CD14-positive monocyte (primary cell): ENCODE results near the gene EML3. TPM values are rescaled to one million over a fixed set of nuclear protein-coding genes. Genes with fewer than 3 reads are reported as not detected.
A peak's percentile ranks its signal among the peaks of the same experiment; 100 is the strongest.

Source experiments
- DNase-seq, 3 donors: peaks; one replicate each; pipeline ENCODE4 v3.0.0-alpha.2; 2011 to 2022
- H2AFZ ChIP-seq: 2 replicates; pipeline ENCODE4 v1.6.0; 2012; ENCODE audit warnings: mild to moderate bottlenecking, low read depth, low read length, inconsistent platforms; ENCODE audit not compliant: insufficient read depth, poor library complexity, severe bottlenecking
- H3K27ac ChIP-seq, 2 donors: 1 replicate in 1 of 2; 2 replicates in 1 of 2; pipeline ENCODE4 v1.5.1; 2012 to 2013; ENCODE audit warnings: low read length in 2 of 2, control low read depth in 1 of 2, inconsistent platforms in 1 of 2, low read depth in 1 of 2, mild to moderate bottlenecking in 1 of 2
- H3K27me3 ChIP-seq, 2 donors: one replicate each; pipeline versions ENCODE4 v1.6.0 to v1.6.1; 2011 to 2013; ENCODE audit warnings: low read length in 2 of 2; ENCODE audit not compliant: control insufficient read depth in 2 of 2, insufficient read depth in 2 of 2
- H3K36me3 ChIP-seq, 2 donors: replicated peaks in 1 of 2; 1 replicate in 1 of 2; 2 replicates in 1 of 2; pipeline versions ENCODE4 v1.5.1 to v1.6.1; 2012 to 2013; ENCODE audit warnings: low read length in 2 of 2, control low read depth in 1 of 2, inconsistent platforms in 1 of 2, mild to moderate bottlenecking in 1 of 2; ENCODE audit not compliant: insufficient read depth in 2 of 2, control insufficient read depth in 1 of 2
- H3K4me1 ChIP-seq, 2 donors: 1 replicate in 1 of 2; 2 replicates in 1 of 2; pipeline versions ENCODE4 v1.5.1 to v1.6.1; 2012 to 2013; ENCODE audit warnings: low read length in 2 of 2, control low read depth in 1 of 2, inconsistent platforms in 1 of 2, mild to moderate bottlenecking in 1 of 2, moderate library complexity in 1 of 2; ENCODE audit not compliant: insufficient read depth in 2 of 2, control insufficient read depth in 1 of 2
- H3K4me2 ChIP-seq: replicated peaks from 2 replicates; pipeline ENCODE3; 2012; ENCODE audit warnings: low read length, moderate library complexity, mild to moderate bottlenecking; ENCODE audit not compliant: poor library complexity, severe bottlenecking; ENCODE audit errors: extremely low read depth
- H3K4me3 ChIP-seq, 3 experiments: fragments of 200-600 bp in 1 of 3; sonication (generic) in 1 of 3; replicated peaks in 1 of 3; 1 replicate in 2 of 3; 2 replicates in 1 of 3; pipeline ENCODE4 v1.5.1; 2011 to 2013; ENCODE audit warnings: low read length in 3 of 3, mild to moderate bottlenecking in 3 of 3, control low read depth in 2 of 3, low read depth in 2 of 3, inconsistent platforms in 1 of 3, moderate library complexity in 1 of 3
- H3K79me2 ChIP-seq: 2 replicates; pipeline ENCODE4 v1.6.0; 2012; ENCODE audit warnings: mild to moderate bottlenecking, control low read depth, inconsistent platforms, low read length, moderate library complexity; ENCODE audit not compliant: insufficient read depth
- H3K9ac ChIP-seq: 2 replicates; pipeline ENCODE4 v1.6.0; 2017; ENCODE audit warnings: low read length, mild to moderate bottlenecking; ENCODE audit not compliant: insufficient read depth, poor library complexity, severe bottlenecking
- H3K9me3 ChIP-seq, 2 donors: replicated peaks in 1 of 2; 1 replicate in 1 of 2; 2 replicates in 1 of 2; pipeline versions ENCODE4 v1.5.1 to v1.6.1; 2012 to 2013; ENCODE audit warnings: low read length in 2 of 2, control low read depth in 1 of 2; ENCODE audit not compliant: control insufficient read depth in 1 of 2, insufficient read depth in 1 of 2
- H4K20me1 ChIP-seq: 2 replicates; pipeline ENCODE4 v1.6.0; 2012; ENCODE audit warnings: mild to moderate bottlenecking, low read length, control low read depth, moderate library complexity; ENCODE audit not compliant: insufficient read depth
- H3K27ac Mint-ChIP-seq, 7 donors: one replicate each; pipeline ENCODE4 v1.8.0; 2020; ENCODE audit warnings: mild to moderate bottlenecking in 7 of 7, mixed read lengths in 7 of 7, moderate library complexity in 6 of 7, inconsistent platforms in 2 of 7
- H3K27me3 Mint-ChIP-seq, 3 donors: one replicate each; pipeline ENCODE4 v1.8.0; 2021 to 2022; ENCODE audit warnings: low read depth in 3 of 3, mild to moderate bottlenecking in 3 of 3, mixed read lengths in 3 of 3, moderate library complexity in 3 of 3, inconsistent platforms in 1 of 3
- H3K36me3 Mint-ChIP-seq, 2 donors: one replicate each; pipeline ENCODE4 v1.8.0; 2020; ENCODE audit warnings: mixed read lengths in 2 of 2, inconsistent platforms in 1 of 2, mild to moderate bottlenecking in 1 of 2
- H3K4me1 Mint-ChIP-seq: one replicate; pipeline ENCODE4 v1.8.0; 2020; ENCODE audit warnings: mild to moderate bottlenecking, mixed read lengths
- H3K4me3 Mint-ChIP-seq, 2 donors: one replicate each; pipeline ENCODE4 v1.8.0; 2020; ENCODE audit warnings: mild to moderate bottlenecking in 2 of 2, mixed read lengths in 2 of 2, moderate library complexity in 1 of 2
- H3K9me3 Mint-ChIP-seq, 7 donors: one replicate each; pipeline ENCODE4 v1.8.0; 2020 to 2022; ENCODE audit warnings: mixed read lengths in 7 of 7, mild to moderate bottlenecking in 6 of 7, moderate library complexity in 6 of 7, inconsistent platforms in 2 of 7
- CTCF ChIP-seq: fragments of 200-600 bp; IDR thresholded peaks from one replicate; pipeline ENCODE4 v1.8.0; 2022; ENCODE audit warnings: antibody characterized with exemption, mild to moderate bottlenecking
- WGBS: methylation state at CpG from one replicate; pipeline ENCODE4 v1.1.5; 2013; ENCODE audit warnings: missing lambda C conversion rate; ENCODE audit not compliant: insufficient coverage; 5-methylcytosine and 5-hydroxymethylcytosine counted together
- intact Hi-C, 2 donors: fragments of 100-400 bp; cut with micrococcal nuclease; formaldehyde crosslinking; loops; one replicate each; pipeline versions ENCODE4 v1.15.0 to v1.15.1; 2023
- polyA minus RNA-seq: library from RNA; depleted of rRNA, polyadenylated mRNA; stranded (reverse); fragments of >200 nt; gene quantifications from 2 replicates; pipeline ENCODE4 v1.2.3, GENCODE V29; 2012
- polyA plus RNA-seq, 3 donors: library from polyadenylated mRNA; depleted of rRNA in 1 of 3; unstranded in 2 of 3; stranded (reverse) in 1 of 3; fragments of 300-500 nt in 2 of 3; fragments of >200 nt in 1 of 3; fragmentation: Illumina TruSeq in 2 of 3; gene quantifications; 1 replicate in 2 of 3; 2 replicates in 1 of 3; pipeline ENCODE4 v1.2.3, GENCODE V29; 2012 to 2021
- total RNA-seq, 12 experiments: library from RNA in 1 of 12; stranded (reverse) in 1 of 12; fragments of 120-200 nt in 1 of 12; gene quantifications; one replicate each; pipeline ENCODE4 v1.2.4 and lab custom pipeline; 2013 to 2026; ENCODE audit warnings: mixed read lengths in 6 of 12, inconsistent platforms in 1 of 12

The EML3 gene
- 31.1 TPM for total RNA-seq (2013)
- 100 to 1,000 TPM in 1 of 3 donors, 10 to 100 TPM in 1, 1 to 10 TPM in 1; 7.2 to 131 (median 10.6) TPM for polyA plus RNA-seq
- 20.6 and 26.5 TPM in 2 replicates for polyA minus RNA-seq
- 20.8 to 78.7 (median 47.6) reads per million in 11 experiments for total RNA-seq (lab: John Stamatoyannopoulos, UW)

DNA sequence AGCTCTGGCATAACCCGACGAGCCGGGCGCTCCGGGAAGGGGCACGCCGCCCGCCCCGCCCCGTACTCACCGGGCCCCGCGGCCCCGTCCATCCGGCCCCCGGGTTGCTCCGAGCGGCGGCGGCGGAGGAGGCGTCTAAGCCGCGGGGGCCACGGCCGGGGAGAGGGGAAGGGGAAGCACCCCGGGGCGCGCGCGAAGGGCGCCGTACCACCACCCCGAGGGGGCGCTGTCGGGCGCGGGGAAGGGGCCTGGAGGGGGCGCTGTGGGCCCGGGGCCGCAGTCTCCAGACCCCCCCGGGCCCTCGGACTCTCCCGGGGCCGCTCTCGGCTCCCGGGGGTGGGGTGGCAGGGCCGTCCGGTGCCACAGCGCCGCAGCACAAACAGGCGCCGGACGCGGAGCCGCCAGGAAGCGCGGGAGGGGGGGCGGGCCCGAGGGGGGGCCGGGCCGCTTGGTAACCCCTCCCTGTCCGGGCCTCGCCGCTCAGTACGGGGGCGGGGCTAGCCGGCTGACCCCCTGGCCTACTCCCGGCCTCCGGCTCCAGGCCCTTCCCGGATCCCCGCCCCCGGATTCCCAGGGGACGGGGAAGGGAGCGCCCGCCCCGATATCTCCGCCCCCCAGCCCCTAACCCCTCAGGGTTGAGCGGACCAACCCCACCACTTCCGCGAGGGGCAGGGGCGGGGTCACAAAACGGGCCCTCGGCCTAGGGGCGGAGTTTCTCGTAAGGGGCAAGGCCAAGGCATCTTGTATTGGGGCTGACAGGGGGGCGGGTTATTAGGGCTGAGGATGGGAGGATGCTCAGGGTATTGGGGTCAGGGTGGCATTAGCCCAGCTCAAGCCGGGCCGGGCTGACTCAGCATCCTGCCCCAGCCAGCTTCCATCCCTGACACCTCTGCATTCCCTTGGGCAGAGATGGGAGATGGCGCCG is at the start of gene EML3, which contains the start of gene ROM1:
EML3 (minus strand) TSS at position 410 of the 925 bp plus-strand sequence; CDS start at position 92, 318 bp downstream.
ROM1 (plus strand) TSS at position 892 of the 925 bp plus-strand sequence; CDS start at position 917, 25 bp downstream.
- Histone ChIP-seq H3K4me2 (peak within 1 kb of the TSS; percentile 91), H3K9me3 (no peaks in the 10 kb centered on the region), H3K36me3 (peaks cover 19 to 51% of the 10 kb centered on the region in 2 donors), H3K4me3 (peak within 1 kb of the TSS; percentile 61 to 98 (median 68)), H3K79me2 (peaks cover 16% of the 10 kb centered on the region), H3K9ac (peak within 1 kb of the TSS; percentile 87), H2AFZ (peak within 1 kb of the TSS; percentile 94), H4K20me1 (no peaks in the 10 kb centered on the region), H3K4me1 (peaks cover 26 to 35% of the 10 kb centered on the region in 2 donors), H3K27me3 (no peaks in the 10 kb centered on the region), H3K27ac (peak within 1 kb of the TSS; percentile 67 to 86)
- H3K27me3 Mint-ChIP-seq, result peaks cover 0 to 2% (median 0%) of the 10 kb centered on the region in 3 donors
- DNase-seq, result peak; percentile 68 to 83 (median 76)
- H3K36me3 Mint-ChIP-seq, result peaks cover 47 to 54% of the 10 kb centered on the region in 2 donors
- peak within 1 kb of the TSS; percentile 98 to 100 for H3K4me3 Mint-ChIP-seq
- peak within 1 kb of the TSS; percentile 80 to 96 (median 92) for H3K27ac Mint-ChIP-seq
- intact Hi-C loops, result loop anchor here in 1 of 2 donors (10.0 kb wide), 1 partner anchor 242 kb away; no protein-coding TSS in a partner anchor
- peaks cover 0 to 2% (median 0%) of the 10 kb centered on the region in 7 donors for H3K9me3 Mint-ChIP-seq
- WGBS, result 4% methylated on average over 54 of the region's 91 CpGs
- peaks cover 31% of the 10 kb centered on the region for H3K4me1 Mint-ChIP-seq
- peak; percentile 100 for TF ChIP-seq CTCF

GRCh38 chr11:62656796-62657429 is 44.3 kb upstream of the EML3 start:
- Histone ChIP-seq H3K9me3 (no peaks in the 10 kb centered on the region), H4K20me1 (no peaks in the 10 kb centered on the region), H3K27me3 (no peaks in the 10 kb centered on the region), H3K4me2 (no peak overlapping the region), H3K36me3 (peaks cover 0 to 5% of the 10 kb centered on the region in 2 donors), H3K4me3 (no peak overlapping the region), H2AFZ (peak overlapping the region; percentile 43), H3K27ac (no peak overlapping the region), H3K4me1 (peaks cover 8 to 10% of the 10 kb centered on the region in 2 donors), H3K9ac (no peak overlapping the region), H3K79me2 (peaks cover 13% of the 10 kb centered on the region)
- intact Hi-C loops, result no loop called here
- no peaks in the 10 kb centered on the region for H3K9me3 Mint-ChIP-seq
- peak overlapping the region in 1 of 7 donors; percentile 61 for H3K27ac Mint-ChIP-seq
- DNase-seq, result no peak
- H3K36me3 Mint-ChIP-seq, result peaks cover 1 to 8% of the 10 kb centered on the region in 2 donors
- 20% methylated on average over 1 of the region's 5 CpGs for WGBS
- TF ChIP-seq CTCF, result no peak
- H3K27me3 Mint-ChIP-seq, result peaks cover 0 to 3% (median 0%) of the 10 kb centered on the region in 3 donors
- no peak overlapping the region for H3K4me3 Mint-ChIP-seq
- peaks cover 20% of the 10 kb centered on the region for H3K4me1 Mint-ChIP-seq
